DMS 273 treated with DMSO at 0.1 percent for 48 hours (cell line): ENCODE results near the gene TRIM41.
"Not testable (repeated sequence)": the region's sequence is repeated elsewhere in the genome, so short reads cannot be mapped to it uniquely, and the experiment has no call there.

Experiments
- DNase-seq: peaks from one replicate; lab custom pipeline; 2025; lab: John Stamatoyannopoulos, UW

Gene TRIM41

GRCh38 chr5:181223058-181223728, at the start of gene TRIM41:
Gene TRIM41, plus strand, starts transcription at chr5:181223281. Its CDS starts 719 bp downstream, at chr5:181224000.
- no peak for DNase-seq

GRCh38 chr5:181173420-181174342, 49.4 kb upstream of the TRIM41 start:
- no peak for DNase-seq

- no peak for DNase-seq
These were observed 46.7 kb upstream of the TRIM41 start for GRCh38 chr5:181176254-181176952.

GRCh38 chr5:181177559-181177958, 45.5 kb upstream of the TRIM41 start:
- DNase-seq = not testable (repeated sequence)

- DNase-seq = no peak
These were observed 41.2 kb upstream of the TRIM41 start for GRCh38 chr5:181181650-181182565.

GRCh38 chr5:181182651-181183050, 40.4 kb upstream of the TRIM41 start:
- DNase-seq = no peak

- no peak for DNase-seq
These were observed 38.2 kb upstream of the TRIM41 start for GRCh38 chr5:181184845-181185216.

GRCh38 chr5:181185560-181185959, 37.5 kb upstream of the TRIM41 start:
- no peak for DNase-seq

- no peak for DNase-seq
These were observed 37.1 kb upstream of the TRIM41 start for GRCh38 chr5:181186022-181186421.

GRCh38 chr5:181186986-181187499, 36.0 kb upstream of the TRIM41 start:
- DNase-seq = no peak

GRCh38 chr5:181187500-181188213, 35.4 kb upstream of the TRIM41 start:
- no peak for DNase-seq

- no peak for DNase-seq
These were observed 34.2 kb upstream of the TRIM41 start for GRCh38 chr5:181188700-181189362.

- DNase-seq = no peak
These were observed 33.6 kb upstream of the TRIM41 start for GRCh38 chr5:181189363-181189961.

GRCh38 chr5:181189962-181190710, 32.9 kb upstream of the TRIM41 start:
- DNase-seq = no peak

- DNase-seq = no peak
These were observed 32.2 kb upstream of the TRIM41 start for GRCh38 chr5:181190711-181191525.

GRCh38 chr5:181191526-181192336, 31.4 kb upstream of the TRIM41 start:
- DNase-seq = no peak
